NCI-H1048 (cell line): ENCODE results near the gene BRAF.
"Not testable (repeated sequence)": the region's sequence is repeated elsewhere in the genome, so short reads cannot be mapped to it uniquely, and the experiment has no call there.

Experiments used
- DNase-seq: peaks from one replicate; lab custom pipeline; 2025; lab: John Stamatoyannopoulos, UW

BRAF gene

DNA sequence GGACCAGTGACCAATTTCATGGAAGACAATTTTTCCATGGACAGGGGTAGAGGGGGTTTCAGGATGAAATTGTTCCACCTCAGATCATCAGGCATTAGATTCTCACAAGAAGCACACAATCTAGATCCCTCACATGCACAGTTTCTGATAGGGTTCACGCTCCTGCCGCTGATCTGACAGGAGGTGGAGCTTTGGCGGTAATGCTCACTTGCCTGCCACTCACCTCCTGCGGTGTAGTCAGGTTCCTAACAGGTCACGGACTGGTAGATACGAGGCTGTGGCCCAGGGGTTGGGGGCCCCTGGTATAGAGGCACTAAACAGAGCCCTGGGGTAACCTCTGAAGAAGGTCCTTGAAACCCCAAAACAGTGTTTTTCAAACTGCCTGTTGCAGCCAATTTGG lies 6.5 kb downstream of the BRAF start:
- no peak for DNase-seq

- no peak for DNase-seq
These were observed 7.5 kb downstream of the BRAF start for GRCh38 chr7:140917258-140917657.

DNA sequence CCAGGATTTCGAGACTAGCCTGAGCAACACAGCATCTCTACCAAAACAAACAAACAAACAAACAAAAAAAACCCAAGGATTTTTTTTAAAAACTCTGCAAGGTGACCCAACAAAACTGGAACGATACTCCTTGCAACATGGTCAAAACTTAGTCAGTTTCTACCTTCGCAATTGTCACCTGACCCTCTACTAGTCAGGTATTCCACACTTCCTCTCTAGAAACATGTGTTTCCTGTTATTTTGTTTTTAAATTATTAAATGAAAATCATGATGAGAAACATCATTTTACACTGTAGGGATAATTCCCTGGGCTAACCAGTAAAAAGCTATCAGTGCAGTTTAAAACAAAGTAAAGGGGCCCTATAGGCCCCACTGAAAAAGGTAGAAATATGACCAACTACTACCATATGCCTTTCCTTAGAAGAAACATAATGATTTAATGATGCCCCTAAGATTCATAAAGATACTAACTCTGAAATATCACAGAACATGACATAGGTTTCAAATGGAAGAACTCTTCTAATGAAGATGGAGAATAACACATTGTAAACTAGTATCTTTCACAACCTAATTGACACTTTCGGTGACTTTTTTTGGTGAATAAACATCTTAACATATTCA lies 8.7 kb downstream of the BRAF start:
- DNase-seq, result no peak

DNA sequence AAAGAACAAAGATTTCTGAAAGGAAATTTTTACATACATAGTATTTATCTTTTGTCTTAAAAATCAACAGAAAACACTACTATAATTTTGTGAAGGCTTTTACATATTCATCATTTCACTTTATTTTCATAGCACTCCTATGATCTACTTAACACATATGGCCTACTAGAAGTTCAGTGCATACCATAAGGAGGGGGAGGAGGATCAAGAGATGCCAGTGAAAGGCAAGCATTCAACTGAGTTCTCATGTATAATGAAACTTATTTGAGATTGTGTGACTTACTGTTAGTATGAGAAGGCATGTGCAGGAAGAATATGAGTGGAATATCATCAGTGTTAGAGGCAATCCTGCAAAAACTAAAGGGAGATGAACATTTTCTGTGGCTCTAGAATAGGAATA lies 10.6 kb downstream of the BRAF start:
- DNase-seq, result no peak

DNA sequence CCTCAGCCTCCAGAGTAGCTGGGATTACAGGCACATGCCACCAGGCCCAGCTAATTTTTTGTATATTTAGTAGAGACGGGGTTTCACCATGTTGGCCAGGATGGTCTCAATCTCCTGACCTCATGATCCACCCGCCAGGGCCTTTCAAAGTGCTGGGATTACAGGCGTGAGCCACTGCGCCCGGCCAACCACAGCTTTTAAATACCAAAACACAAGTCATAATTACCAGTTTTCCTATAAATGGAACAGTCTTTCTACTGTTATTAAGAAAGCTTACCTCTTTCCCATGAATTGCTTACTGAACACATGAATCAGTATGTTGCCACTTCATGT lies 11.2 kb downstream of the BRAF start:
- DNase-seq, result not testable (repeated sequence)

DNA sequence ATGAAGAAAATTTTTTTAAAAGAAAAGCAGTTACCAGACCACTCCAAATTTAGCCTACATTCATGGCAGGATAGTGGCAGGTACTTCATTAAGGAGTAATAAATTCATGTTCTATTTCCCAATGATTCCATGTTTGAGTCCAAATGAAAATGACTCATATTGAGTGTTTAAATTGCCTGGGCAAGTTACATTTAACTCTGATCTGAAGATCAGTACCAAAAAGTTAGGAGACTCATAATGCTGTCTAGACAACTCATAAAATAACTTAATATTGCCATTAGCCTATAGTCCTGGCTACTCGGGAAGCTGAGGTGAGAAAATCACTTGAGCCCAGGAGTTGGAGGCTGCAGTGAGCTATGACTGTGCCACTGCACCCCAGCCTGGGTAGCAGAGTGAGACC lies 13.0 kb downstream of the BRAF start:
- no peak for DNase-seq

DNA sequence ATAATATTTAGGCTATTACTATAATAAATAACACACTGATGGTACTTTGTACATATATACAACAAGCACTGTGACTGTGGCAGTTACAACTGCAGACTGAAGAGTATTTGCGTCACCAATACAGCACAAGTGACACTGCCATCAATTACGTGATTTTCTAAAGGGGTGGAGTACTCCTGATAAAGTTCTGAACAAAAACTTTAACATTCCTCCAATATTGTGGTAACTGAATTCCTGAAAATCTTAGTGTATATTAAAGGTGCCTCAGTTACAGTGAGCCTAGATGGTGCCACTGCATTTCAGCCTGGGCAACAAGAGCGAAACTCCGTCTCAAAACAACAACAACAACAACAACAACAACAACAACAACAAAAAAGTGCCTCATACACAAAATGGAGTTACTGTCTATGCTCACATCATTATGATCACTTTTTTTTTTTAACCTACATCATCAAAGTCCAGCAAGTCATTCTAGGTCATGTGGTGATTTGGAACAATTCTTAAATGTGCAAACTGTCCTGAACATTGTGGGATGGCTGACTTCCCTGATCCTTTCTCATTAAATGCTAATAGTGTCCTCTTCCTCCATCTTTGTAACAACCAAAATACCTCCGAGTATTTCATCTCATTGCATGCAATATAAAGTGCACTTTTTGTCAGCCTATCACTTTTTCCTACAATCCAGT lies 15.1 kb downstream of the BRAF start:
- no peak for DNase-seq

DNA sequence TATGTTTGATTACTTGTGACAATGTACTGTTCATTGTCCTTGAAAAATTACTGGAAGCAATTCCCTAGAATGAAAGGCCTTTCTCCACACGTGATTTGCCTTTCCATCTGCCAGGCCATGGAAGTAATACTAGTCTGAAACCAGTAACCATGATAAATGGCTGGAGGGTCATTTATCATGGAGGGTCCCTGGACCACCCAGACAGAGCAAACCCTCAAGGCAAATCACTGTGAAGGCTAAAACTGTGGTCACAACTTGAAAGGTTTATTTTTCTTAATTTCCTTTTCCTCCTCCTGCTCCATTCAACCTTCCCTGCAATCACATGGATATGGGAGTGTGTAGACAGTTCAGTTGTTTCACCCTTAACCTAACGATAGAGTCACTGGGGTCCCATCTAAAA lies 16.4 kb downstream of the BRAF start:
- DNase-seq, result no peak

DNA sequence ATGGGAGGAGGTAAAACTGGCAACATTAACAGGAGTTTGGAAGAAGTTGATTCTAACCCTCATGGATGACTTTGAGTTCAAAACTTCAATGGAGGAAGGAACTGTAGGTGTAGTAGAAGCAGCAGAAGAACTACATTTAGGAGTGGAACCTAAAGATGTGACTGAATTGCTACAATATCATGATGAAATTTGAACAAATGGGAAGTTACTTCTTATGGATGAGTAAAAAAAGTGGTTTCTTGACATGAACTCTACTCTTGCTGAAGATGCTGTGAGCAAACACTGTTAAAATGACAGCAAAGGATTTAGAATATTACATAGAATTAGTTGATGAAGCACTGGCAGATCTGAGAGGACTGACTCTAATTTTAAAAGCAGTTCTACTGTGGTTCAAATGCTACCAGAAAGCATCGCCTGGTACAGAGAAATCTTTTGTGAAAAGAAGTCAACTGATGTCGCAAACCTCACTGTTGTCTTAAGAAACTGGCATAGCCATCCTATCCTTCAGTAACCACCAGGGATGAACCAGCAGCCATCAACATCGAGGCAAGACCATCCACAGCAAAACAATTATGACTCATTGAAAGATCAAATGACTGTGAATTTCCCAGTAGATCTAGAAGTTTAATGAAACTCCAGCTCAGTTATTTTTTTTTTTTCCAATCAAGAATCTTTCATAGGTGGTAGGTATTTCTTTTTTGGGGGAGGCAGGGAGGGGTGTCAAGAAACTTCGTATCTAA lies 20.8 kb downstream of the BRAF start:
- DNase-seq, result no peak

GRCh38 chr7:140902303-140902953 lies 22.3 kb downstream of the BRAF start:
- no peak for DNase-seq

- DNase-seq, result no peak
These were observed 22.8 kb downstream of the BRAF start for GRCh38 chr7:140901941-140902302.

DNA sequence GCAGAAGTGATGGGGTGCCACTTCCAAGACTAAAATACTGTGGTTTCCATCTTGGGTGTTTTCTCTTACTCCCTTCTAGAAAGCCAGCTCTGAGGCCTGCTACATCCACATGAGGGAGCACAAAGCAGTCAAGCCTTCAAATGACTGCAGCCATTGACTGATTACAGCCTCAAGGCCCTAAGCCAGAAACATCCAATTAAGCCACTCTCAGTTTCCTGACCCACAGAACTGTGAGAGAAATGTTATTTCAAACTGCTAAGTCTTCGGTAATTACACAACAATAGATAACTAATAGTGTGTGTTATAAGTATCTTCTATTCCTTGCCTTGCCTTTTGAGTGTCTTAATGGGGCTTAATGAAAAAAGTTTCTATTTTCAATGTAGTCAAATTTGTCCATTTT lies 24.8 kb downstream of the BRAF start:
- no peak for DNase-seq

DNA sequence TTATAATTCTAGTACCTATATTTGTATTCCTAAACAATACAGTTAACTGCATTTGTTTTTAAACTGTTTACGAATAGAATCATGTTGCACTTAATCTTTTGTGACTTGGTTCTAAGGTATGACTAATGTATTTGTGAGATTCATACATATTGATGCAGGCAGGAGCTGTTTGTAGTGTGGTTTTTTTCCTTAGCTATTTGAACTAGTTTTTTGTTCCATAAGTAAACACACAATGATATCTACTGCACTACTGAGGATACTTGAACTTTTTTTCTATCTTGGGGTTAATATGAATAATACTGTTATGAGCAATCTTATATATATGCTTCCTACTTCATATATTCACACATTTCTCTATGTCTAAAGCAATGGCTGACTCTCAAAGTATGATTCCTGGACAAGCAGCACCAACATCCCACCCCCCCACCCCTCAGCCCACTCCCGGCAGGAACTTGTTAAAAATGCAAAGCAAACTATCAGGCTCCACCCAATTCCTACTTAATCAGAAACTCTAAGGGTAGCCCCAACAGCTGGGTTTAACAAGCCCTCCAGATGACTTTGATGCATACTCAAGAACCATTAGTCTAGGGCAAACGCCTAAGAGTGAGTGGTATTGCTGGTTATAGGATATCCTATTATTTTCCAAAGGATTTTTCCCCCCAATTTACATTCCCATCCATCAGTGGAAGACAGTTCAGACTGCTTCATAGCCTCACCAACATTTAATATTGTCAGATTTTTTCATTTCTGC lies 25.8 kb downstream of the BRAF start:
- no peak for DNase-seq

DNA sequence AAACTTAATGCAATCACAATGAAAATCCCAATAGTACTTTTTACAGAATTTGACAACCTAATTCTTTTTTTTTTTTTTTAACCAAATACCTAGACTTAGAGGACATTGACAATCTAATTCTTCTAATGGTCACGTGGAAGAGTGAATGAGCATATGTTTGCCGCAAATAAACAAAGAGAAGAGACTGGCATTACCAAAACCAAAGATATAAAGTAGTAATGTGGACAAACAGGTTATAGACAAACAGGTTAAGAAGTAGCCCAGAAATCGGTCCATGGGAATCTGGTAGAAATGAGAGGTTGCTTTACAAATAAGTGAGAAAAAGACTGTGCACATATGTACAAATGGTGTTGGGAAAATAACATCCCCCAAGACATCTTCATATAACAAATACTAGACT lies 27.7 kb downstream of the BRAF start:
- DNase-seq, result no peak

DNA sequence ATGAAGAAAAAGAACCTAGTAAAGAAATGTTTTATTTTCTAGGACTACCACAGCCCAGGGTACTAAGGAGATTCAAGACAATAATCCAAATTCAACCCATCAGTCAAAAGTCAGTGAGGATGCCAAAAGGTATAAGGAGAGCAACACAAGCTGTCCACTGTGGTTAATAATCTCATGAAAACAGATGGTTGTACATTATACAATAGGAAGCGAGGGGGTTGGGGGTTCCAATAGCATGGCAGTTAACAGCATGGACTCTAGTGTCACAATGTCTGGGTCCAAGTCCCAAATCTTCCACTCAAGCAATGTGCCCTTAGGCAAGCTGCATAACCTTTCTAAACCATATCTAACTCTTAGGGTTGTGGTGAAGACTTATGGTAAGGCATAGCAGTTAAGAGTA lies 35.1 kb downstream of the BRAF start:
- no peak for DNase-seq

DNA sequence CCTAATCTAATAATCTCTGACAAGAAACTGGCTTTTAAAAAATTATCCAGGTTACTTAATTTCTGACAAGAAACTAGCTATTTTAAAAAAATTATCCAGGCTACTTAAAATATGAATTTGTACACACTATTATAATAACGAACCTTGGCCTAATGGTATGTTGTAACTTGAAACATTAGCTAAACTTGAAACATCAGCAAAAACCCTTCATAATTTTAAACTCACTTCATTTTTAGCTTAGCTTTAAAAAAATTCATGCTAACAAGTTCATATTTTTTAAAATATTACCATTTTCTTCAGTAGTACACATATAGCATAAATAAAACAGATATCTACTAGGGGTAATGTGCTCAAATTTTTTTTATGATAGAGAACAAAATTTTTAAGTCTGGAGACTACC lies 35.6 kb downstream of the BRAF start:
- no peak for DNase-seq

GRCh38 chr7:140888087-140888486 lies 36.6 kb downstream of the BRAF start:
- DNase-seq, result no peak

- DNase-seq, result no peak
These were observed 38.9 kb downstream of the BRAF start for GRCh38 chr7:140885735-140886334.

GRCh38 chr7:140883378-140883777 lies 41.4 kb downstream of the BRAF start:
- no peak for DNase-seq

DNA sequence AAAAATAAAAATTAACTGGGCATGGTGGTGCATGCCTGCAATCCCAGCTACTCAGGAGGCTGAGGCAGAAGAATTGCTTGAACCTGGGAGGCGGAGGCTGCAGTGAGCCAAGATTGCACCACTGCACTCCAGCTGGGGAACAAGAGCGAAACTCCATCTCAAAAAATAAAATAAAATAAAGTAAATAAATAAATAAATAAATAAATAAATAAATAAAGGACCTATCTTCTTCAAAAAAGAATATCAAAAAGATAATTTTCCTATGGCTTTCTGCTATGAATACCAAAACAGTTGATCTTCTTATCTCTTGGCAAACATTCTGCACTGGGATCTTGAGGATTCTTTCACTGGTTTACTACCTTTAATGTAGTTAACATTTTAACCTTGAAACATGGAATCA lies 41.9 kb downstream of the BRAF start:
- not testable (repeated sequence) for DNase-seq

DNA sequence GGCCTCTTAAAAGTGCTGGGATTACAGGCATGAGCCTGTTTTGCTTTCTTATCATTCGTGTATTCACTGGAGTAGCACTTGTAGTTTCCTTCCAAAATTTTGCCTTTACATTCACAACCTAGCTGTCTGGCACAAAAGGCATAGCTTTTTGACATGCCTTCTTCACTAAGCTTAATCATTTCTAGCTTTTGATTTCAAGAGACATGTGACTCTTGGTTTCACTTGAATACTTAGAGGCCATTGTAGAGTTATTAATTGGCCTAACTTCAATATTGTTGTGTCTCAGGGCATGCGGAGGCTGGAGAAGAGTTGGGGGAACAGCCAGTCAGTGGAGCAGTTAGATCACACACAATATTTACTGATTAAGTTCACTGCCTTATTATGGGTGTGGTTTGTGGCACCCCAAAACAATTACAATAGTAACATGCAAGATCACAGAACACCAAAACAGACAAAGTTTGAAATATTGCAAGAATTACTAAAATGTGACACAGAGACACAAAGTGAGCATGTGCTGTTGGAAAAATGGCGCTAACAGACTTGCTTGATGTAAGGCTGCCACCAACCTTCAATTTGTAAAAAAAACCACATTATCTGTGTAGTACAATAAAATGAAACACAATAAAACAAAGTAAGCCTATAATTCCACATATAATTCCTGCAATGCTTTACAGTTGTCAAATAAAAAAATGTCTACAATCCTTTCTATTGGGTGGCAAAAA lies 43.1 kb downstream of the BRAF start:
- no peak for DNase-seq

- DNase-seq, result no peak
These were observed 47.5 kb downstream of the BRAF start for GRCh38 chr7:140877249-140877524.
